ENCODE results near the gene INPP5D.
A peak's percentile ranks its signal among the peaks of the same experiment; 100 is the strongest.
"Not testable (repeated sequence)": the region's sequence is repeated elsewhere in the genome, so short reads cannot be mapped to it uniquely, and the experiment has no call there.

The INPP5D gene

GRCh38 chr2:233098618-233099017 lies 38.5 kb downstream of the INPP5D start:
- no peak for DNase-seq
- Histone ChIP-seq H3K79me2 (ENCODE audit: insufficient read depth, low read length) (peaks cover 11% of the 10 kb centered on the region; the same call in 1 of the 2 replicates), H3K36me3 (ENCODE audit: insufficient read depth, low read length) (0 out of 2 replicates have a peak, but pooled peaks cover 2% of the 10 kb centered on the region), H2AFZ (ENCODE audit: low read depth, low read length) (no peak overlapping the region), H3K9me3 (ENCODE audit: insufficient read depth, low read length, severe bottlenecking) (no peaks in the 10 kb centered on the region), H3K27me3 (ENCODE audit: insufficient read depth, low read length, poor library complexity) (no peaks in the 10 kb centered on the region), H3K4me2 (ENCODE audit: insufficient read depth, low read length) (no peak overlapping the region), H3K9ac (ENCODE audit: low read depth, low read length) (no peak overlapping the region), H3K4me1 (ENCODE audit: insufficient read depth, low read length) (peaks cover 24% of the 10 kb centered on the region), H4K20me1 (ENCODE audit: insufficient read depth, low read length) (peaks cover 15% of the 10 kb centered on the region), H3K27ac (ENCODE audit: low read length) (no peak overlapping the region), H3K4me3 (ENCODE audit: low read depth in 1 of 2, low read length in 2 of 2) (no peak overlapping the region)
- ATAC-seq (ENCODE audit: insufficient read depth, low read depth), result no peak
- TF ChIP-seq CTCF (IDR thresholded peaks at IDR 0.05; ENCODE audit: borderline replicate concordance, extremely low read depth, low read length, poor library complexity, severe bottlenecking), result peak; percentile 35
- TF ChIP-seq EZH2 (IDR thresholded peaks at IDR 0.05; ENCODE audit: borderline replicate concordance, low read depth, low read length, severe bottlenecking), result no peak

GRCh38 chr2:233099820-233100191 lies 39.7 kb downstream of the INPP5D start:
- DNase-seq; H3K36me3 ChIP-seq (ENCODE audit: insufficient read depth, low read length); H2AFZ ChIP-seq (ENCODE audit: low read depth, low read length); H3K9ac ChIP-seq (ENCODE audit: low read depth, low read length); ATAC-seq (ENCODE audit: insufficient read depth, low read depth); H3K27me3 ChIP-seq (ENCODE audit: insufficient read depth, low read length, poor library complexity); H3K4me3 ChIP-seq (ENCODE audit: low read depth in 1 of 2, low read length in 2 of 2); H3K9me3 ChIP-seq (ENCODE audit: insufficient read depth, low read length, severe bottlenecking): not testable (repeated sequence)
- Histone ChIP-seq H4K20me1 (ENCODE audit: insufficient read depth, low read length) (peaks cover 21% of the 10 kb centered on the region), H3K4me1 (ENCODE audit: insufficient read depth, low read length) (peaks cover 24% of the 10 kb centered on the region), H3K4me2 (ENCODE audit: insufficient read depth, low read length) (peak overlapping the region; percentile 36; the same call in 1 of the 2 replicates), H3K79me2 (ENCODE audit: insufficient read depth, low read length) (peaks cover 14% of the 10 kb centered on the region; the same call in 1 of the 2 replicates), H3K27ac (ENCODE audit: low read length) (peak overlapping the region; percentile 62; the same call in 1 of the 2 replicates)

- peak overlapping the region; percentile 36 for H3K4me2 ChIP-seq (ENCODE audit: insufficient read depth, low read length)
- TF ChIP-seq CTCF (IDR thresholded peaks at IDR 0.05; ENCODE audit: borderline replicate concordance, extremely low read depth, low read length, poor library complexity, severe bottlenecking) (no peak), EZH2 (IDR thresholded peaks at IDR 0.05; ENCODE audit: borderline replicate concordance, low read depth, low read length, severe bottlenecking) (no peak)
- peaks cover 14% of the 10 kb centered on the region; the same call in 1 of the 2 replicates for H3K79me2 ChIP-seq (ENCODE audit: insufficient read depth, low read length)
- H3K36me3 ChIP-seq (ENCODE audit: insufficient read depth, low read length), result 0 out of 2 replicates have a peak, but pooled peaks cover 2% of the 10 kb centered on the region
- H3K9ac ChIP-seq (ENCODE audit: low read depth, low read length), result peak overlapping the region; percentile 13; the same call in 1 of the 2 replicates
- H2AFZ ChIP-seq (ENCODE audit: low read depth, low read length), result no peak overlapping the region
- H3K4me1 ChIP-seq (ENCODE audit: insufficient read depth, low read length), result peaks cover 24% of the 10 kb centered on the region
- H3K27ac ChIP-seq (ENCODE audit: low read length), result peak overlapping the region; percentile 62
- ATAC-seq (ENCODE audit: insufficient read depth, low read depth) (peak; percentile 86), DNase-seq (peak; percentile 84)
- no peaks in the 10 kb centered on the region for H3K27me3 ChIP-seq (ENCODE audit: insufficient read depth, low read length, poor library complexity)
- H3K9me3 ChIP-seq (ENCODE audit: insufficient read depth, low read length, severe bottlenecking), result no peaks in the 10 kb centered on the region
- H3K4me3 ChIP-seq (ENCODE audit: low read depth in 1 of 2, low read length in 2 of 2), result no peak overlapping the region
- peaks cover 27% of the 10 kb centered on the region for H4K20me1 ChIP-seq (ENCODE audit: insufficient read depth, low read length)
These were observed 40.3 kb downstream of the INPP5D start for GRCh38 chr2:233100192-233100998.

- Histone ChIP-seq H3K9me3 (ENCODE audit: insufficient read depth, low read length, severe bottlenecking) (no peaks in the 10 kb centered on the region), H4K20me1 (ENCODE audit: insufficient read depth, low read length) (peaks cover 31% of the 10 kb centered on the region), H3K36me3 (ENCODE audit: insufficient read depth, low read length) (0 out of 2 replicates have a peak, but pooled peaks cover 2% of the 10 kb centered on the region), H3K4me2 (ENCODE audit: insufficient read depth, low read length) (peak overlapping the region; percentile 36), H3K27me3 (ENCODE audit: insufficient read depth, low read length, poor library complexity) (no peaks in the 10 kb centered on the region), H3K4me3 (ENCODE audit: low read depth in 1 of 2, low read length in 2 of 2) (no peak overlapping the region), H2AFZ (ENCODE audit: low read depth, low read length) (no peak overlapping the region), H3K79me2 (ENCODE audit: insufficient read depth, low read length) (peaks cover 18% of the 10 kb centered on the region; the same call in 1 of the 2 replicates), H3K27ac (ENCODE audit: low read length) (peak overlapping the region; percentile 62), H3K9ac (ENCODE audit: low read depth, low read length) (no peak overlapping the region), H3K4me1 (ENCODE audit: insufficient read depth, low read length) (peaks cover 24% of the 10 kb centered on the region)
- ATAC-seq (ENCODE audit: insufficient read depth, low read depth) (peak; percentile 12; the same call in 2 of the 3 replicates), DNase-seq (no peak)
- TF ChIP-seq EZH2 (IDR thresholded peaks at IDR 0.05; ENCODE audit: borderline replicate concordance, low read depth, low read length, severe bottlenecking) (no peak), CTCF (IDR thresholded peaks at IDR 0.05; ENCODE audit: borderline replicate concordance, extremely low read depth, low read length, poor library complexity, severe bottlenecking) (no peak)
These were observed 41.0 kb downstream of the INPP5D start for GRCh38 chr2:233101141-233101540.
